Activated T-cell treated with anti-CD3 and anti-CD28 coated beads, Interleukin-2, amount 50 U/mL, for 72 hours (primary cell): ENCODE data around the gene OR2M7. TPM values are rescaled to one million over a fixed set of nuclear protein-coding genes. Genes with fewer than 3 reads are reported as not detected.
"Not testable (repeated sequence)": the region's sequence is repeated elsewhere in the genome, so short reads cannot be mapped to it uniquely, and the experiment has no call there.

Experiments
- ATAC-seq, 2 donors: fragments of 150-1000 bp; cut with Tn5 transposase; replicated peaks in 1 of 2; 2 replicates each; pipeline ENCODE4 v1.10.0; 2021; ENCODE audit warnings: moderate library complexity in 2 of 2, mild to moderate bottlenecking in 1 of 2
- DNase-seq, 2 donors: peaks; one replicate each; pipeline ENCODE4 v3.0.0; 2021 to 2022; ENCODE audit warnings: mixed read lengths in 1 of 2
- H3K27ac Mint-ChIP-seq: one replicate; pipeline ENCODE4 v1.8.0; 2022; ENCODE audit warnings: mild to moderate bottlenecking, moderate library complexity, mixed read lengths
- H3K27me3 Mint-ChIP-seq: one replicate; pipeline ENCODE4 v1.8.0; 2022; ENCODE audit warnings: low read depth, mixed read lengths
- H3K36me3 Mint-ChIP-seq, 2 donors: one replicate each; pipeline ENCODE4 v1.8.0; 2022; ENCODE audit warnings: mixed read lengths in 2 of 2, mild to moderate bottlenecking in 1 of 2; ENCODE audit not compliant: insufficient read depth in 2 of 2
- H3K4me1 Mint-ChIP-seq: one replicate; pipeline ENCODE4 v1.8.0; 2022; ENCODE audit warnings: low read depth, mixed read lengths
- H3K4me3 Mint-ChIP-seq, 2 donors: one replicate each; pipeline ENCODE4 v1.8.0; 2022; ENCODE audit warnings: mild to moderate bottlenecking in 2 of 2, mixed read lengths in 2 of 2, moderate library complexity in 2 of 2
- H3K9me3 Mint-ChIP-seq, 2 donors: one replicate each; pipeline ENCODE4 v1.8.0; 2022; ENCODE audit warnings: mixed read lengths in 2 of 2
- total RNA-seq, 2 donors: library from RNA; stranded (reverse); gene quantifications; one replicate each; pipeline ENCODE4 v1.2.3, GENCODE V29; 2022

Gene OR2M7
- not detected for total RNA-seq

DNA sequence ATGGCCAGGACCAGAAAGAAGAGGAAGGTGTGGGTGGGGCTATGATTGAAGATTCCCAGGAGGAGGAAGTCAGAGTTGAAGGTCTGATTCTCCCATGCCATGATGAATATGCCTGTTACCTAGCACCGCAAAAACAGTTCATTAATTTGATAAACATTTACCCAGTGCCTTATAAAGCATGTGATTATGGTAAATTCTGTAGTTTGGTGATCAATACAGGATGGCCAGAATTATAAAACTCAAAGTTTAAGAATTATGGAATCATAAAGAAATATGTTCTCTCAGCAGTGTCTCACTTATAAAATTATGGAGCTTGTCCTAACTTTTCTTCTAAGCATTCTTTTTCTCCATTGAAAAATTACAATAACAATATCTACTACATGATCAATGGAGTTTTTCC lies at the start of gene OR2M7:
Gene OR2M7, minus strand, starts transcription at position 101 of the 400 bp plus-strand sequence. Its CDS starts 0 bp downstream, at position 101.
- H3K4me3 Mint-ChIP-seq = no peak within 1 kb of the TSS
- no peaks in the 10 kb centered on the region for H3K4me1 Mint-ChIP-seq
- H3K9me3 Mint-ChIP-seq = peaks cover 0 to 4% of the 10 kb centered on the region in 2 donors
- H3K27ac Mint-ChIP-seq = no peak within 1 kb of the TSS
- no peak for DNase-seq
- peaks cover 5% of the 10 kb centered on the region for H3K27me3 Mint-ChIP-seq
- ATAC-seq = no peak
- no peaks in the 10 kb centered on the region for H3K36me3 Mint-ChIP-seq

GRCh38 chr1:248373761-248374160 lies 49.4 kb upstream of the OR2M7 start:
- H3K4me3 Mint-ChIP-seq = no peak overlapping the region
- no peak overlapping the region for H3K27ac Mint-ChIP-seq
- ATAC-seq (no peak), DNase-seq (no peak)
- H3K9me3 Mint-ChIP-seq = no peaks in the 10 kb centered on the region
- H3K36me3 Mint-ChIP-seq = no peaks in the 10 kb centered on the region
- H3K27me3 Mint-ChIP-seq = no peaks in the 10 kb centered on the region
- H3K4me1 Mint-ChIP-seq = peaks cover 6% of the 10 kb centered on the region

DNA sequence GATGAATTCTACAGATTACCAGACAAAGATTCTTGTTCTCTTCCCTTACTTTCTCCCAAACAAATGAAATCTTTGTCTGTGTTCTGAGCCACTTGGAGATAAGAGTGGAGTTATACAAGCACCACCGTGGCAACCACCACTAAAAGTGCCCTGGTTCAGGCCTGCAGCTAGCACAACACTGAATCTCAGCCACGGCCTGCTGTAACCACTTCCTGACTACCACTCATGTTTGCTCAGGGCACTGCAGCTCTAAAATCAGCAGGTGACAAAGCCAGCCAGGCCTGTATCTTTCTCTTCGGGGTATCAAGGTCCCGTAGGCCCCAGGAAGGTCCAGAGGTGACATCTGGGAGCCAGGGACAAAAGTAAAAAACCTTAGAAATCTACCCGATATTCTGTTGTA lies 48.0 kb upstream of the OR2M7 start:
- Mint-ChIP-seq H3K4me1 (peaks cover 6% of the 10 kb centered on the region), H3K27me3 (no peaks in the 10 kb centered on the region), H3K27ac (no peak overlapping the region), H3K4me3 (no peak overlapping the region), H3K36me3 (no peaks in the 10 kb centered on the region), H3K9me3 (no peaks in the 10 kb centered on the region)
- DNase-seq (no peak), ATAC-seq (peak in 1 of 2 donors; percentile 67)

- no peak for ATAC-seq
- DNase-seq = no peak
- no peaks in the 10 kb centered on the region for H3K27me3 Mint-ChIP-seq
- H3K36me3 Mint-ChIP-seq = no peaks in the 10 kb centered on the region
- H3K9me3 Mint-ChIP-seq = no peaks in the 10 kb centered on the region
- no peak overlapping the region for H3K4me3 Mint-ChIP-seq
- H3K27ac Mint-ChIP-seq = no peak overlapping the region
- no peaks in the 10 kb centered on the region for H3K4me1 Mint-ChIP-seq
Observed at GRCh38 chr1:248366609-248367008, 42.2 kb upstream of the OR2M7 start.

GRCh38 chr1:248361121-248361715 lies 36.9 kb upstream of the OR2M7 start, which contains the start of gene OR2T4:
TSS of gene OR2T4 (plus strand) at chr1:248361665. CDS start at chr1:248361665, 0 bp downstream.
- Mint-ChIP-seq H3K4me3 (no peak within 1 kb of the TSS), H3K9me3 (no peaks in the 10 kb centered on the region), H3K27ac (no peak within 1 kb of the TSS), H3K36me3 (no peaks in the 10 kb centered on the region), H3K4me1 (no peaks in the 10 kb centered on the region), H3K27me3 (no peaks in the 10 kb centered on the region)
- DNase-seq (no peak), ATAC-seq (no peak)

GRCh38 chr1:248359415-248359814 lies 35.0 kb upstream of the OR2M7 start:
- H3K27ac Mint-ChIP-seq = no peak overlapping the region
- no peaks in the 10 kb centered on the region for H3K9me3 Mint-ChIP-seq
- H3K36me3 Mint-ChIP-seq = no peaks in the 10 kb centered on the region
- no peak for DNase-seq
- no peaks in the 10 kb centered on the region for H3K27me3 Mint-ChIP-seq
- ATAC-seq = no peak
- H3K4me3 Mint-ChIP-seq = no peak overlapping the region
- no peaks in the 10 kb centered on the region for H3K4me1 Mint-ChIP-seq

DNA sequence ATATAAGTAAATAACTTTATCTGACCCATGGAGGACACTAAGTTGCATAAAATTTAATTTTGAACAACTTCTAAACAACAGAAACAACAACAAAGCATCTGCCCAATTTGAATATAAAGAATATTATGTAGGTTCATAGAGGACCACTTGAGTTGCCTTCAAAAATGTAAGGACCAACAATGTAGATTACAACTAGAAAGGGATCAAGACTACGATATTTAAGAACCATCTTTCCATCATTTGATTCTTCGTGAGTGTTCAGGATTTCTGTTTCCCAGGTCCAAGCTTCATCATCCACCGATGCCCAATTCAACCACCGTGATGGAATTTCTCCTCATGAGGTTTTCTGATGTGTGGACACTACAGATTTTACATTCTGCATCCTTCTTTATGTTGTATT lies 24.1 kb upstream of the OR2M7 start, which contains the start of gene OR14C36:
Gene OR14C36, plus strand, starts transcription at position 301 of the 400 bp plus-strand sequence. Its CDS starts 0 bp downstream, at position 301.
- Mint-ChIP-seq H3K27ac (no peak within 1 kb of the TSS), H3K4me3 (no peak within 1 kb of the TSS), H3K36me3 (no peaks in the 10 kb centered on the region), H3K27me3 (peaks cover 11% of the 10 kb centered on the region), H3K9me3 (no peaks in the 10 kb centered on the region), H3K4me1 (no peaks in the 10 kb centered on the region)
- DNase-seq (no peak), ATAC-seq (no peak)

GRCh38 chr1:248343451-248343850 lies 19.1 kb upstream of the OR2M7 start:
- H3K36me3 Mint-ChIP-seq = no peaks in the 10 kb centered on the region
- H3K4me1 Mint-ChIP-seq = no peaks in the 10 kb centered on the region

DNA sequence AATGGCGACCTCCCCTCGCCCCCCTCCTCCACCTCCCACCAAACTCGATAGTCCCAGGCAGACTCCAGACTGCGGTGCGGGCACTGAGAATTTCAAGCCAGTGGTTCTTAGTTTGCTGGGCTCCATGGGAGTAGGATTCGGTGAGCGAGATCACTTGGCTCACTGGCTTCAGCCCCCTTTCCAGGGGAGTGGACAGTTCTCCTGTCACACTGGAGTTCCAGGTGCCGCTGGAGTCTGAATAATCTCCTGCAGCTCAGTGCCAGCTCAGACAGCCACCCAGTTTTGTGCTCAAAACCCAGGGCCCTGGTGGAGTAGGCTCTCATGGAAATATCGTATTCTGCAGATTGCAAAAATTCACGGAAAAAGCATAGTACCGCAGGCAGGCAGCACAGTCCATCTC lies 7.6 kb downstream of the OR2M7 start:
- Mint-ChIP-seq H3K4me3 (no peak overlapping the region), H3K36me3 (peaks cover 3 to 4% of the 10 kb centered on the region in 2 donors), H3K4me1 (no peaks in the 10 kb centered on the region), H3K27me3 (no peaks in the 10 kb centered on the region), H3K9me3 (peaks cover 18% of the 10 kb centered on the region in 2 donors), H3K27ac (no peak overlapping the region)
- ATAC-seq (no peak), DNase-seq (no peak)

More at GRCh38 chr1:248343451-248343850, 19.1 kb upstream of the OR2M7 start:
- ATAC-seq (no peak), DNase-seq (no peak)
- no peaks in the 10 kb centered on the region for H3K9me3 Mint-ChIP-seq
- peaks cover under 1% of the 10 kb centered on the region for H3K27me3 Mint-ChIP-seq
- H3K27ac Mint-ChIP-seq = no peak overlapping the region
- H3K4me3 Mint-ChIP-seq = no peak overlapping the region

DNA sequence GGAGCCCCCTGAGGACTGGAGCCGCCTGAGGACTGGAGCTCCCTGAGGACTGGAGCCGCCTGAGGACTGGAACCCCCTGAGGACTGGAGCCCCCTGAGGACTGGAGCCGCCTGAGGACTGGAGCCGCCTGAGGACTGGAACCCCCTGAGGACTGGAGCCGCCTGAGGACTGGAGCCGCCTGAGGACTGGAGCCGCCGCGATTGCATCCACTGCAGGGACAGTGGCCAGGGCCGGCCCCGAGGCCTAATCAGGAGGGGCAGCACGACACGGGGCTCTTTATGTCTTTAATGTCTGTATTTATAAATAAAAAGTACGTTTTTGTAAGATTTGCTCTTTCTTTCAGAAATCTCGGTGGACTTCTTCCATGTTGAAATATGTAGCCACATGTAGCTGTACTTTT lies 17.6 kb downstream of the OR2M7 start:
- not testable (repeated sequence) for DNase-seq, H3K27ac Mint-ChIP-seq, H3K4me3 Mint-ChIP-seq, H3K4me1 Mint-ChIP-seq, H3K9me3 Mint-ChIP-seq, H3K36me3 Mint-ChIP-seq, ATAC-seq, H3K27me3 Mint-ChIP-seq

- no peak overlapping the region for H3K4me3 Mint-ChIP-seq
- ATAC-seq = no peak
- H3K36me3 Mint-ChIP-seq = no peaks in the 10 kb centered on the region
- H3K27me3 Mint-ChIP-seq = no peaks in the 10 kb centered on the region
- H3K27ac Mint-ChIP-seq = no peak overlapping the region
- DNase-seq = no peak
- no peaks in the 10 kb centered on the region for H3K4me1 Mint-ChIP-seq
- no peaks in the 10 kb centered on the region for H3K9me3 Mint-ChIP-seq
Observed at GRCh38 chr1:248306103-248306502, 18.3 kb downstream of the OR2M7 start.

GRCh38 chr1:248305672-248306071 lies 18.7 kb downstream of the OR2M7 start:
- not testable (repeated sequence) for H3K27ac Mint-ChIP-seq, ATAC-seq, H3K4me1 Mint-ChIP-seq

GRCh38 chr1:248303324-248303723 lies 21.0 kb downstream of the OR2M7 start, which contains the start of gene OR2T12:
TSS of gene OR2T12 (minus strand) at chr1:248303424. CDS start at chr1:248295578, 7,846 bp downstream.
- H3K9me3 Mint-ChIP-seq = peaks cover 2 to 3% of the 10 kb centered on the region in 2 donors
- ATAC-seq (no peak), DNase-seq (no peak)
- no peaks in the 10 kb centered on the region for H3K27me3 Mint-ChIP-seq
- H3K4me1 Mint-ChIP-seq = no peaks in the 10 kb centered on the region
- peaks cover 0 to 2% of the 10 kb centered on the region in 2 donors for H3K36me3 Mint-ChIP-seq
- no peak within 1 kb of the TSS for H3K4me3 Mint-ChIP-seq
- H3K27ac Mint-ChIP-seq = no peak within 1 kb of the TSS

More at GRCh38 chr1:248305672-248306071, 18.7 kb downstream of the OR2M7 start:
- H3K27me3 Mint-ChIP-seq, H3K4me3 Mint-ChIP-seq, H3K36me3 Mint-ChIP-seq, DNase-seq, H3K9me3 Mint-ChIP-seq: not testable (repeated sequence)

- H3K36me3 Mint-ChIP-seq = no peaks in the 10 kb centered on the region
- DNase-seq = no peak
- no peaks in the 10 kb centered on the region for H3K27me3 Mint-ChIP-seq
- H3K9me3 Mint-ChIP-seq = peaks cover 0 to 2% of the 10 kb centered on the region in 2 donors
- no peaks in the 10 kb centered on the region for H3K4me1 Mint-ChIP-seq
- ATAC-seq = no peak
- no peak overlapping the region for H3K4me3 Mint-ChIP-seq
- no peak overlapping the region for H3K27ac Mint-ChIP-seq
Observed at GRCh38 chr1:248288391-248288790, 36.0 kb downstream of the OR2M7 start.
